ENCODE measurements around the gene MYO1E.

DNA sequence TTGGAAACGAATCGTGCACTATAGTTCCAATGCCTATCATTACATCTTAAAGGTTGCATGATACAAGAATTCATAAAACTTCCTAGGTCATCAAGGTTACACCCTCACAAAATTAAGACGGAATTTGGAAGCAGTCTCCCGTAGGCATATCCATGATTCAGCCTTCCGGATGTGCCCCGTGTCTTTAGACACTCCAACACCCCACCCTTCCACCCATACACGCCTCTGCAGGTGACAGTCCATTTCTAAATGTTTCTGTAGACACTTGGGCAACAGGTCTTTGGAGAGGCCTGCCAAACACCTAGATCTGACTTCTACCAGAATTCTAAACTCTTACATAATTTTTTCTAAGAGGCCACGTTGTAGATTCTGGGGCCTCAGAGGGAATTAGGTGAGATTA is 116.2 kb downstream of the MYO1E start:
- TF ChIP-seq, protein P1, sequence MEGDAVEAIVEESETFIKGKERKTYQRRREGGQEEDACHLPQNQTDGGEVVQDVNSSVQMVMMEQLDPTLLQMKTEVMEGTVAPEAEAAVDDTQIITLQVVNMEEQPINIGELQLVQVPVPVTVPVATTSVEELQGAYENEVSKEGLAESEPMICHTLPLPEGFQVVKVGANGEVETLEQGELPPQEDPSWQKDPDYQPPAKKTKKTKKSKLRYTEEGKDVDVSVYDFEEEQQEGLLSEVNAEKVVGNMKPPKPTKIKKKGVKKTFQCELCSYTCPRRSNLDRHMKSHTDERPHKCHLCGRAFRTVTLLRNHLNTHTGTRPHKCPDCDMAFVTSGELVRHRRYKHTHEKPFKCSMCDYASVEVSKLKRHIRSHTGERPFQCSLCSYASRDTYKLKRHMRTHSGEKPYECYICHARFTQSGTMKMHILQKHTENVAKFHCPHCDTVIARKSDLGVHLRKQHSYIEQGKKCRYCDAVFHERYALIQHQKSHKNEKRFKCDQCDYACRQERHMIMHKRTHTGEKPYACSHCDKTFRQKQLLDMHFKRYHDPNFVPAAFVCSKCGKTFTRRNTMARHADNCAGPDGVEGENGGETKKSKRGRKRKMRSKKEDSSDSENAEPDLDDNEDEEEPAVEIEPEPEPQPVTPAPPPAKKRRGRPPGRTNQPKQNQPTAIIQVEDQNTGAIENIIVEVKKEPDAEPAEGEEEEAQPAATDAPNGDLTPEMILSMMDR (IDR thresholded peaks at IDR 0.05) = no peak
- TF ChIP-seq POLR2A (IDR thresholded peaks at IDR 0.05) = no peak
- no peak for TF ChIP-seq EP300 (IDR thresholded peaks at IDR 0.05)
